ENCODE data around the gene HIPK1. TPM values are rescaled to one million over a fixed set of nuclear protein-coding genes. Genes with fewer than 3 reads are reported as not detected.

Gene HIPK1
- total RNA-seq, 3 donors from 2014 or later (not counting 1 experiment from before 2014, with no cell fraction given) = 238 to 283 (median 261) TPM

DNA sequence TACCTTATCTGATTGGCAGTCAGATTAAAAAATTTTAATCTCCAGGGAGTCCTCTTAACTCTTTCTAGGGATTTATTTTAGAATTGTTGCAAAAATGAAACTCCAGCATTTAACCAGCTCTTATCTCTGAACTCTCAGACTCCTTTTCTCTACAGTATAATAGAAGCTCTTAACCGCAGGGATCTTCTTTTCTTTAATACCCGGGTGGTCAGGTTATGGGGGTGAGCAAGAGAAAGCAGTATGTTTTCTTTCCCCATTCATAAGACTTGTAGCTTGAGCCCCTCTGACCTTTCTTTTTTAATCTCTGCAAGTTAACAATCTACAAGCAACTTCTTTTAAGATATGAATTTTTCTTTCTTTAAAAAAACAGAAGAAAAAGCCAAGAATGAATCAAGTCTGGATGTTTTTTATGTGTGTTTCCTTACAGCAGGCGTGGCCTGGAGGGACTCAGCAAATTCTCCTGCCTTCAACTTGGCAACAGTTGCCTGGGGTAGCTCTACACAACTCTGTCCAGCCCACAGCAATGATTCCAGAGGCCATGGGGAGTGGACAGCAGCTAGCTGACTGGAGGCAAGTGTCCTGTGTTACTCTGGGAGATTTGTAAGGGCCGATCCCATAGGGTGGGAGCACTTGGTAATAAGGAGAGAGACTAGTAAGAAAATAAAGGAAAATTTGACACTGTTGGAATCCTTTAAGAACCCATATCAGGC, 36.7 kb downstream of the HIPK1 start:
- Mint-ChIP-seq H3K4me3 (no peak overlapping the region), H3K27ac (peak overlapping the region in 1 of 2 donors; percentile 78), H3K36me3 (peaks cover 69% of the 10 kb centered on the region), H3K9me3 (no peaks in the 10 kb centered on the region), H3K27me3 (ENCODE audit: low read depth in 2 of 2) (no peaks in the 10 kb centered on the region), H3K4me1 (peaks cover 24 to 40% of the 10 kb centered on the region in 2 donors)
- TF ChIP-seq CTCF (IDR thresholded peaks at IDR 0.05) = no peak
- Histone ChIP-seq H3K27ac (ENCODE audit: low read length) (no peak overlapping the region), H3K9me3 (ENCODE audit: control insufficient read depth, insufficient read depth, low read length) (no peaks in the 10 kb centered on the region), H3K4me3 (ENCODE audit: low read length) (no peak overlapping the region), H3K36me3 (ENCODE audit: control insufficient read depth, insufficient read depth, low read length) (peaks cover 92% of the 10 kb centered on the region), H3K27me3 (ENCODE audit: control insufficient read depth, insufficient read depth, low read length) (no peaks in the 10 kb centered on the region), H3K4me1 (ENCODE audit: control insufficient read depth, insufficient read depth, low read length) (no peaks in the 10 kb centered on the region)
- intact Hi-C loops (cut with micrococcal nuclease) = no loop called here
- 94% methylated on average over 2 of the region's 4 CpGs for WGBS (ENCODE audit: insufficient coverage)
- ATAC-seq (no peak), DNase-seq (no peak)

DNA sequence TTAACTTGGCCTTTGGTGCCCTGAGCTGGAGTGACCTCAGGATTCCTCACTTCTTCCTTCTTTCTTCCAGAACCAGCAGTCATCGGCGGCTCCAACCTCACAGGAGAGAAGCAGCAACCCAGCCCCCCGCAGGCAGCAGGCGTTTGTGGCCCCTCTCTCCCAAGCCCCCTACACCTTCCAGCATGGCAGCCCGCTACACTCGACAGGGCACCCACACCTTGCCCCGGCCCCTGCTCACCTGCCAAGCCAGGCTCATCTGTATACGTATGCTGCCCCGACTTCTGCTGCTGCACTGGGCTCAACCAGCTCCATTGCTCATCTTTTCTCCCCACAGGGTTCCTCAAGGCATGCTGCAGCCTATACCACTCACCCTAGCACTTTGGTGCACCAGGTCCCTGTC, 43.8 kb downstream of the HIPK1 start:
- Histone ChIP-seq H3K27me3 (ENCODE audit: control insufficient read depth, insufficient read depth, low read length) (no peaks in the 10 kb centered on the region), H3K9me3 (ENCODE audit: control insufficient read depth, insufficient read depth, low read length) (no peaks in the 10 kb centered on the region), H3K4me3 (ENCODE audit: low read length) (no peak overlapping the region), H3K27ac (ENCODE audit: low read length) (no peak overlapping the region), H3K36me3 (ENCODE audit: control insufficient read depth, insufficient read depth, low read length) (peaks cover 64% of the 10 kb centered on the region), H3K4me1 (ENCODE audit: control insufficient read depth, insufficient read depth, low read length) (peaks cover 18% of the 10 kb centered on the region)
- Mint-ChIP-seq H3K27me3 (ENCODE audit: low read depth in 2 of 2) (no peaks in the 10 kb centered on the region), H3K36me3 (peaks cover 54% of the 10 kb centered on the region), H3K27ac (peak overlapping the region; percentile 54 to 83), H3K4me1 (peaks cover 34 to 47% of the 10 kb centered on the region in 2 donors), H3K4me3 (no peak overlapping the region), H3K9me3 (no peaks in the 10 kb centered on the region)
- no peak for DNase-seq
- no peak for TF ChIP-seq CTCF (IDR thresholded peaks at IDR 0.05)
- 86% methylated on average over 9 of the region's 9 CpGs for WGBS (ENCODE audit: insufficient coverage)
- ATAC-seq = peak in 1 of 3 donors; percentile 3
- intact Hi-C loops (cut with micrococcal nuclease) = no loop called here

DNA sequence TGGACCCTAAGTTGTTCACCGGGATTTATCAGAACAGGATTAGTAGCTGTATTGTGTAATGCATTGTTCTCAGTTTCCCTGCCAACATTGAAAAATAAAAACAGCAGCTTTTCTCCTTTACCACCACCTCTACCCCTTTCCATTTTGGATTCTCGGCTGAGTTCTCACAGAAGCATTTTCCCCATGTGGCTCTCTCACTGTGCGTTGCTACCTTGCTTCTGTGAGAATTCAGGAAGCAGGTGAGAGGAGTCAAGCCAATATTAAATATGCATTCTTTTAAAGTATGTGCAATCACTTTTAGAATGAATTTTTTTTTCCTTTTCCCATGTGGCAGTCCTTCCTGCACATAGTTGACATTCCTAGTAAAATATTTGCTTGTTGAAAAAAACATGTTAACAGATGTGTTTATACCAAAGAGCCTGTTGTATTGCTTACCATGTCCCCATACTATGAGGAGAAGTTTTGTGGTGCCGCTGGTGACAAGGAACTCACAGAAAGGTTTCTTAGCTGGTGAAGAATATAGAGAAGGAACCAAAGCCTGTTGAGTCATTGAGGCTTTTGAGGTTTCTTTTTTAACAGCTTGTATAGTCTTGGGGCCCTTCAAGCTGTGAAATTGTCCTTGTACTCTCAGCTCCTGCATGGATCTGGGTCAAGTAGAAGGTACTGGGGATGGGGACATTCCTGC, 46.2 kb downstream of the HIPK1 start:
- peak; percentile 68 to 78 (median 76) for ATAC-seq
- intact Hi-C loops (cut with micrococcal nuclease) = loop anchor here (2.0 to 5.0 kb wide), 3 partner anchors 45 to 582 kb away; partner anchors contain the start of gene TRIM33
- peaks cover 32% of the 10 kb centered on the region for H3K36me3 Mint-ChIP-seq

More for the DNA sequence above, 46.2 kb downstream of the HIPK1 start:
- TF ChIP-seq CTCF (IDR thresholded peaks at IDR 0.05) = no peak
- Histone ChIP-seq H3K27ac (ENCODE audit: low read length) (peak overlapping the region; percentile 7), H3K27me3 (ENCODE audit: control insufficient read depth, insufficient read depth, low read length) (no peaks in the 10 kb centered on the region), H3K9me3 (ENCODE audit: control insufficient read depth, insufficient read depth, low read length) (no peaks in the 10 kb centered on the region), H3K4me3 (ENCODE audit: low read length) (no peak overlapping the region), H3K36me3 (ENCODE audit: control insufficient read depth, insufficient read depth, low read length) (peaks cover 40% of the 10 kb centered on the region), H3K4me1 (ENCODE audit: control insufficient read depth, insufficient read depth, low read length) (peaks cover 26% of the 10 kb centered on the region)
- no peaks in the 10 kb centered on the region for H3K27me3 Mint-ChIP-seq (ENCODE audit: low read depth in 2 of 2)
- peaks cover 48 to 56% of the 10 kb centered on the region in 2 donors for H3K4me1 Mint-ChIP-seq
- peak overlapping the region; percentile 64 to 83 for H3K27ac Mint-ChIP-seq
- peak overlapping the region; percentile 74 for H3K4me3 Mint-ChIP-seq
- H3K9me3 Mint-ChIP-seq = no peaks in the 10 kb centered on the region
- peak in 1 of 2 donors; percentile 47 for DNase-seq
- WGBS (ENCODE audit: insufficient coverage) = 42% methylated on average over 2 of the region's 4 CpGs

Measured in natural killer cell (primary cell).